Astrocyte of the spinal cord (primary cell): ENCODE measurements around the gene SMOC2.

Experiments used
- DNase-seq: peaks from one replicate; pipeline ENCODE4 v3.0.0; 2011; ENCODE audit warnings: low read depth, low spot score
- H3K4me3 ChIP-seq: 2 replicates; pipeline ENCODE4 v1.5.1; 2011; ENCODE audit warnings: low read depth, mild to moderate bottlenecking, low read length, moderate library complexity
- CTCF ChIP-seq: IDR thresholded peaks from 2 replicates; pipeline ENCODE4 v1.5.1; 2012; ENCODE audit warnings: low read depth, mild to moderate bottlenecking, low read length, inconsistent platforms
- in situ Hi-C: cut with HindIII; loops from 2 replicates; pipeline ENCODE4 v1.10.0; 2017; ENCODE audit warnings: low sequenced_read_pairs

The SMOC2 gene

GRCh38 chr6:168473197-168473596 is 32.2 kb downstream of the SMOC2 start:
- no peak overlapping the region for H3K4me3 ChIP-seq
- no peak for TF ChIP-seq CTCF
- DNase-seq, result no peak
- in situ Hi-C loops, result no loop called here

GRCh38 chr6:168475188-168476013 is 34.4 kb downstream of the SMOC2 start:
- TF ChIP-seq CTCF, result no peak

GRCh38 chr6:168479421-168479820 is 38.4 kb downstream of the SMOC2 start:
- in situ Hi-C loops, result no loop called here
- TF ChIP-seq CTCF, result no peak
- DNase-seq, result no peak
- H3K4me3 ChIP-seq, result no peak overlapping the region

More at GRCh38 chr6:168475188-168476013, 34.4 kb downstream of the SMOC2 start:
- no peak for DNase-seq
- in situ Hi-C loops, result no loop called here
- no peak overlapping the region for H3K4me3 ChIP-seq

GRCh38 chr6:168480481-168480880 is 39.5 kb downstream of the SMOC2 start:
- DNase-seq, result no peak
- no peak for TF ChIP-seq CTCF
- H3K4me3 ChIP-seq, result no peak overlapping the region
- in situ Hi-C loops, result no loop called here

GRCh38 chr6:168485818-168486217 is 44.8 kb downstream of the SMOC2 start:
- DNase-seq, result no peak
- H3K4me3 ChIP-seq, result no peak overlapping the region
- no peak for TF ChIP-seq CTCF
- in situ Hi-C loops, result no loop called here

GRCh38 chr6:168490757-168491156 is 49.8 kb downstream of the SMOC2 start:
- DNase-seq, result no peak
- TF ChIP-seq CTCF, result no peak
- in situ Hi-C loops, result no loop called here
- no peak overlapping the region for H3K4me3 ChIP-seq

GRCh38 chr6:168493976-168494375 is 53.0 kb downstream of the SMOC2 start:
- in situ Hi-C loops, result no loop called here
- DNase-seq, result no peak

More at GRCh38 chr6:168493976-168494375, 53.0 kb downstream of the SMOC2 start:
- no peak for TF ChIP-seq CTCF
- no peak overlapping the region for H3K4me3 ChIP-seq
